Gastroesophageal sphincter (tissue), 4 donors: ENCODE data around the gene DQX1. TPM values are rescaled to one million over a fixed set of nuclear protein-coding genes. Genes with fewer than 3 reads are reported as not detected.

Experiments
- ATAC-seq: fragments of 150-250 bp; one replicate; pipeline ENCODE4 v1.9.1; 2016; ENCODE audit warnings: mild to moderate bottlenecking, moderate library complexity
- H3K27ac ChIP-seq, 4 donors: fragments of 200-600 bp; sonication (generic) in 3 of 4; 1 replicate in 3 of 4; 2 replicates in 1 of 4; pipeline ENCODE4 v1.5.1; 2016 to 2019
- H3K27me3 ChIP-seq: fragments of 200-600 bp; sonication (generic); one replicate; pipeline ENCODE4 v1.5.1; 2019
- H3K36me3 ChIP-seq, 2 donors: fragments of 200-600 bp; sonication (generic); one replicate each; pipeline ENCODE4 v1.5.1; 2019; ENCODE audit warnings: control low read depth in 1 of 2
- H3K4me1 ChIP-seq, 3 donors: fragments of 200-600 bp; sonication (generic); 1 replicate in 2 of 3; 2 replicates in 1 of 3; pipeline ENCODE4 v1.5.1; 2016 to 2019; ENCODE audit warnings: control low read depth in 2 of 3
- H3K4me3 ChIP-seq, 2 donors: fragments of 200-600 bp; sonication (generic); one replicate each; pipeline ENCODE4 v1.5.1; 2019; ENCODE audit warnings: mild to moderate bottlenecking in 1 of 2, moderate library complexity in 1 of 2
- H3K9me3 ChIP-seq, 3 donors: fragments of 200-600 bp; sonication (generic); one replicate each; pipeline ENCODE4 v1.5.1; 2017 to 2019; ENCODE audit warnings: control low read depth in 2 of 3
- EP300 ChIP-seq: sonication (generic); formaldehyde crosslinking; IDR thresholded peaks from one replicate; pipeline ENCODE4 v1.6.1; 2017; ENCODE audit warnings: antibody characterized with exemption, mild to moderate bottlenecking
- POLR2A ChIP-seq, 2 donors: fragments of 450-650 bp; IDR thresholded peaks; one replicate each; pipeline ENCODE4 v1.6.1; 2017; ENCODE audit warnings: antibody characterized with exemption in 2 of 2, mild to moderate bottlenecking in 2 of 2, moderate library complexity in 1 of 2
- POLR2AphosphoS5 ChIP-seq: sonication (generic); formaldehyde crosslinking; IDR thresholded peaks from one replicate; pipeline ENCODE4 v1.6.1; 2017; ENCODE audit warnings: antibody characterized with exemption
- WGBS, 2 donors: methylation state at CpG; one replicate each; pipeline ENCODE4 v1.1.5; 2018; ENCODE audit warnings: low coverage in 1 of 2; 5-methylcytosine and 5-hydroxymethylcytosine counted together
- total RNA-seq, 4 donors: library from RNA; depleted of rRNA; stranded (reverse); fragments of >200 nt; gene quantifications; one replicate each; pipeline ENCODE4 v1.1.0, GENCODE V29; 2016
- TF ChIP-seq, protein P1 (sequence below), 4 experiments: fragments of 200-600 bp in 2 of 4; fragments of 450-650 bp in 2 of 4; sonication (generic) in 1 of 4; IDR thresholded peaks; one replicate each; pipeline ENCODE4 v1.5.1; 2017 to 2019; ENCODE audit warnings: antibody characterized with exemption in 4 of 4, mild to moderate bottlenecking in 2 of 4, moderate library complexity in 2 of 4

The DQX1 gene
- total RNA-seq, 4 donors from 2014 or later = not detected

DNA sequence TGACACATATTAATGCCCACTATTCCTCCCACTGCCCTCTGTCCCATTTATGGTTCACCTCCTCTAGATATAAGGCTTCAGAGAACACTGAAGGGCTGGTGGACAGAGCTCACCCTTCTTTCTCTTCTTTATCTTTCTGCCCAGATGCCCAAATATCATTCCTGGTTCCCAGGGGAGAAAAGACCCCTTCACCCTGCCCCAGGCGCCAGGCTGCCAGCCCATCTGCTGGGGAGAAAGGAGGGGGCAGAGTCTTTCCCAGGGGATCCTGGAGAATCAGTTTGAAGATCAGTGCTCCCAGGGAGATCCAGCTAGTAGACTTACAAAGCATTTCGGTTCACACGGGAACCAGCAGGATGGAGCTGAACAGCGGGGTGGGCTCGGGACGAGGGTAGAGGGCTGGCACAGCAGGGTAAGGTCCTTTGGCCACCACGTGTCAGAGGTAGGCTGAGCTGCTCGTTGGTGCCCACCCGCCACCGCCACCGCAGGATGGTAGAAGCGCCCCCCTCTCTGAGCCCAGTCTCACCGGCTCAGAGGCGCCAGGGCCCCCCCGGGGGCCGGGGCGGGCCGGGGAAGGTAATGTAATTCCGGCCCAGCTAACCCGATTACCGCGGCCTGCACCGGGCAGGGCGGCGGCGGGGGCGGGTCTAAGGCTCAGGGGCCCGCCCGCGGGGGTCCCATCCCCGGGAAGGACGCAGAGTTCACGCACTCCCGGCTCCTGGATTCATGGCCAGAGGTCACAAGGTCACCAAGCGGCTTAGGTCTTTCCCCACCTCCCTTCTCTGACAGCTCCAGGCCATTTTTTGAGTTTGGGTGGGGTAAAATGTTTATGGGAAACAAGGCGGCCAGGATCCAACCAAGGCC is 13.1 kb downstream of the DQX1 start:
- TF ChIP-seq POLR2A (IDR thresholded peaks at IDR 0.05) (no peak), EP300 (no peak), POLR2AphosphoS5 (no peak)
- TF ChIP-seq, protein P1, sequence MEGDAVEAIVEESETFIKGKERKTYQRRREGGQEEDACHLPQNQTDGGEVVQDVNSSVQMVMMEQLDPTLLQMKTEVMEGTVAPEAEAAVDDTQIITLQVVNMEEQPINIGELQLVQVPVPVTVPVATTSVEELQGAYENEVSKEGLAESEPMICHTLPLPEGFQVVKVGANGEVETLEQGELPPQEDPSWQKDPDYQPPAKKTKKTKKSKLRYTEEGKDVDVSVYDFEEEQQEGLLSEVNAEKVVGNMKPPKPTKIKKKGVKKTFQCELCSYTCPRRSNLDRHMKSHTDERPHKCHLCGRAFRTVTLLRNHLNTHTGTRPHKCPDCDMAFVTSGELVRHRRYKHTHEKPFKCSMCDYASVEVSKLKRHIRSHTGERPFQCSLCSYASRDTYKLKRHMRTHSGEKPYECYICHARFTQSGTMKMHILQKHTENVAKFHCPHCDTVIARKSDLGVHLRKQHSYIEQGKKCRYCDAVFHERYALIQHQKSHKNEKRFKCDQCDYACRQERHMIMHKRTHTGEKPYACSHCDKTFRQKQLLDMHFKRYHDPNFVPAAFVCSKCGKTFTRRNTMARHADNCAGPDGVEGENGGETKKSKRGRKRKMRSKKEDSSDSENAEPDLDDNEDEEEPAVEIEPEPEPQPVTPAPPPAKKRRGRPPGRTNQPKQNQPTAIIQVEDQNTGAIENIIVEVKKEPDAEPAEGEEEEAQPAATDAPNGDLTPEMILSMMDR (IDR thresholded peaks at IDR 0.05) = no peak
- Histone ChIP-seq H3K27ac (no peak overlapping the region), H3K27me3 (peaks cover 89% of the 10 kb centered on the region), H3K9me3 (no peaks in the 10 kb centered on the region), H3K36me3 (no peaks in the 10 kb centered on the region), H3K4me3 (no peak overlapping the region), H3K4me1 (peaks cover 0 to 43% (median 29%) of the 10 kb centered on the region in 3 donors)
- WGBS, 2 donors = no CpG with 5 or more reads among the region's 36 CpGs
- no peak for ATAC-seq

DNA sequence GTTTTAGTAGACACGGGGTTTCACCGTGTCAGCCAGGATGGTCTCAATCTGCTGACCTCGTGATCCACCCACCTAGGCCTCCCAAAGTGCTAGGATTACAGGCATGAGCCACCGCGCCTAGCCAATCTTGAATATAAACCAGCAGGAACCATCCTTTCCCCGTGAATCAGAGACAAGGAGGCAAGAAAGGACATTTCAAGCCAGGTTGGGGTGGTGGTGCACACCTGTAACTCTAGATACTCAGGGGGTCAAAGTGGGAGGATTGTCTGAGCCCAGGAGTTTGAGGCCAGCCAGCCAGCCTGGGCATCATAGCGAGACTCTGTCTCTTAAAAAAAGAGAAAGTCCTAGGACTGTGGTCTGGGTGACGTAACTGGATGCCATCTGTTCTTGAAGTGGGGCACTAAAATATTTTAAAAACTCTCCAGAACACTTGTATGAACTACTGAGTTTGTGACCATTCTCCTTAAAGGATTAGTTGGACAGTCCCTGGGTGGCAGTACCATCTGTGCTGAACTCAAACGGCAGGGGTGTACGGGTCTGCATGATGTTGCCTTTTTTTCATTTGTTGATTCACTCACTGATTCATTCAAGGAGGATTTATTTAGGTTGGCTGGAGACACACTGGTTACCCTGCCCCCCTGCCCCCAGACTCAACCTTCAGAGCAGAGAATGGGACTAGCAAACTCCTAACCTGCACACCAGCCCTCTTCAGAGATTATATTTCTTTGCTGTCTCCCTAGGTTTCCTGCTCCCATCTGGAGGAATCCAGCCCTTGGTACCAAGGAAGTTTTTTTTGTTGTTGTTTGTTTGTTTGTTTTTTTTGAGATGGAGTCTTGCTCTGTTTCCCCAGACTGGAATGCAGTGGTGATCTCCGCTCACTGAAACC is 14.7 kb downstream of the DQX1 start:
- Histone ChIP-seq H3K4me1 (peaks cover 0 to 50% (median 30%) of the 10 kb centered on the region in 3 donors), H3K9me3 (no peaks in the 10 kb centered on the region), H3K4me3 (no peak overlapping the region), H3K27me3 (peaks cover 76% of the 10 kb centered on the region), H3K36me3 (peaks cover 0 to under 1% of the 10 kb centered on the region in 2 donors), H3K27ac (no peak overlapping the region)
- 33 to 35% methylated on average over 3 to 6 of the region's 11 CpGs for WGBS, 2 donors
- TF ChIP-seq EP300 = no peak
- no peak for TF ChIP-seq POLR2AphosphoS5
- TF ChIP-seq POLR2A (IDR thresholded peaks at IDR 0.05) = no peak
- TF ChIP-seq, protein P1 (IDR thresholded peaks at IDR 0.05) = no peak
- no peak for ATAC-seq

DNA sequence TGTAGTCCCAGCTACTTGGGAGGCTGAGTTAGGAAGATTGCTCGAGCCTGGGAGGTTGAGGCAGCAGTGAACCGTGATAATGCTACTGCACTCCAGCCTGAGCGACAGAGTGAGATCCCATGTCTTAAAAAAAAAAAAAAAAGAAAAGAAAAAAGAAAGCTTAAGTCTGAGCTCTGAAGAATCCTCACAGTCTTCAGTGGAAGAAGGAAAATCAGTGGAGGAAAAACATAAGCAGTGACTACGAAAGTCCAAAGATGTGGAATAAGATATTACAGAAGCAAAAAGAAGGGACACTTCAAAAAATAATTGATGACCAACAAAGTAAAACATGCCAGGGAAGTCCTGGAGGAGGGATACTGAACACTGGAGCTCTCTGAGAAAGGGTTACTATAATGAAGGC is 15.8 kb downstream of the DQX1 start:
- peaks cover 0 to 11% of the 10 kb centered on the region in 2 donors for H3K36me3 ChIP-seq
- peaks cover 0 to 50% (median 30%) of the 10 kb centered on the region in 3 donors for H3K4me1 ChIP-seq
- no peak for TF ChIP-seq POLR2AphosphoS5
- no peak for TF ChIP-seq EP300
- TF ChIP-seq, protein P1 (IDR thresholded peaks at IDR 0.05) = no peak
- TF ChIP-seq POLR2A (IDR thresholded peaks at IDR 0.05) = no peak
- H3K27ac ChIP-seq = no peak overlapping the region
- 64 to 80% methylated on average over 1 to 4 of the region's 4 CpGs for WGBS, 2 donors
- no peak for ATAC-seq
- no peaks in the 10 kb centered on the region for H3K9me3 ChIP-seq
- H3K4me3 ChIP-seq = no peak overlapping the region
- peaks cover 76% of the 10 kb centered on the region for H3K27me3 ChIP-seq

DNA sequence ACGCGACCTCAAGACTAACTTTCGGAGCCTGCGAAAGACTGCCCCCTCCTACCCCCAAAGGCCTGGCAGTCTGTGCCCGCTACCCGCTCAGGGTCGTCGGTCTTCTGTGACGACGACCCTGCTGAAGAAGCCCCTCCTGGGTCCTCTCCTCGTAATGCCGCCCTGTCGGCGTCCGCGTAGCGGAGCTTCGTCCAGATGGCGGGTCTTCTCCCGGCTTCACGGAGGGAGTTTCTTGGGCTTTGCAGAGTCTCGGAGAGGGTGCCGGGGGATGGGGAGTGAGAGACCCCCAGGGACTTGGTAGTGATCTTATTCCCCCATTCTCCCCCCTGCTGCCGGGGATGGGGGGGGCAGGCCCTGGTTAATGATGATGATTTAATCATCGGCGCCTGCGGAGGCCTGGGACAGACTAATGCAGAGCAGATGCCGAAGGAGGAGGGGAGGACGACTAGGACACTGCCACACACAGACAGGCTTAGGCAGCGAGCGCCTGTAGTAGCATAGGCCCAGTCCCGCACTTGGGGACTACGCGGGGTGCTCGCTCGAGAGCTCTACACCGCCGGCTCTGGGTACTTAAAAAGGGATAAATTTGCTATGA is 18.0 kb downstream of the DQX1 start:
- TF ChIP-seq POLR2AphosphoS5 = no peak
- TF ChIP-seq, protein P1 (IDR thresholded peaks at IDR 0.05) = no peak
- TF ChIP-seq POLR2A (IDR thresholded peaks at IDR 0.05) = no peak
- TF ChIP-seq EP300 = no peak
- H3K4me3 ChIP-seq = peak overlapping the region; percentile 86 to 92
- peak overlapping the region; percentile 96 to 99 (median 96) for H3K27ac ChIP-seq
- H3K4me1 ChIP-seq = peaks cover 0 to 50% (median 18%) of the 10 kb centered on the region in 3 donors
- peaks cover 0 to 22% of the 10 kb centered on the region in 2 donors for H3K36me3 ChIP-seq
- no peaks in the 10 kb centered on the region for H3K9me3 ChIP-seq
- WGBS, 2 donors = 17 to 34% methylated on average over 2 to 6 of the region's 38 CpGs
- H3K27me3 ChIP-seq = peaks cover 76% of the 10 kb centered on the region
- ATAC-seq = no peak
